Measurements from ENCODE around the gene CHD2.

Gene CHD2

GRCh38 chr15:93066224-93066681 lies 166.1 kb downstream of the CHD2 start:
- in situ Hi-C loops (cut with HindIII; ENCODE audit: low sequenced_read_pairs) = no loop called here
- no peak overlapping the region for H3K4me3 ChIP-seq (ENCODE audit: low read depth, low read length)
- DNase-seq (ENCODE audit: low read depth, low spot score) = no peak
- TF ChIP-seq CTCF (IDR thresholded peaks at IDR 0.05; ENCODE audit: low read depth, low read length) = no peak

- in situ Hi-C loops (cut with HindIII; ENCODE audit: low sequenced_read_pairs) = no loop called here
- no peak overlapping the region for H3K4me3 ChIP-seq (ENCODE audit: low read depth, low read length)
- no peak for TF ChIP-seq CTCF (IDR thresholded peaks at IDR 0.05; ENCODE audit: low read depth, low read length)
- no peak for DNase-seq (ENCODE audit: low read depth, low spot score)
Observed at GRCh38 chr15:93066834-93067648, 166.9 kb downstream of the CHD2 start.

GRCh38 chr15:93067649-93068085 lies 167.5 kb downstream of the CHD2 start:
- H3K4me3 ChIP-seq (ENCODE audit: low read depth, low read length) = no peak overlapping the region
- no peak for TF ChIP-seq CTCF (IDR thresholded peaks at IDR 0.05; ENCODE audit: low read depth, low read length)
- no peak for DNase-seq (ENCODE audit: low read depth, low spot score)
- in situ Hi-C loops (cut with HindIII; ENCODE audit: low sequenced_read_pairs) = no loop called here

GRCh38 chr15:93068581-93069199 lies 168.6 kb downstream of the CHD2 start:
- no peak for DNase-seq (ENCODE audit: low read depth, low spot score)
- in situ Hi-C loops (cut with HindIII; ENCODE audit: low sequenced_read_pairs) = no loop called here
- H3K4me3 ChIP-seq (ENCODE audit: low read depth, low read length) = no peak overlapping the region
- no peak for TF ChIP-seq CTCF (IDR thresholded peaks at IDR 0.05; ENCODE audit: low read depth, low read length)

GRCh38 chr15:93070132-93070531 lies 170.0 kb downstream of the CHD2 start:
- no peak overlapping the region for H3K4me3 ChIP-seq (ENCODE audit: low read depth, low read length)
- TF ChIP-seq CTCF (IDR thresholded peaks at IDR 0.05; ENCODE audit: low read depth, low read length) = no peak
- no peak for DNase-seq (ENCODE audit: low read depth, low spot score)
- in situ Hi-C loops (cut with HindIII; ENCODE audit: low sequenced_read_pairs) = no loop called here

- in situ Hi-C loops (cut with HindIII; ENCODE audit: low sequenced_read_pairs) = no loop called here
- TF ChIP-seq CTCF (IDR thresholded peaks at IDR 0.05; ENCODE audit: low read depth, low read length) = no peak
- DNase-seq (ENCODE audit: low read depth, low spot score) = no peak
- no peak overlapping the region for H3K4me3 ChIP-seq (ENCODE audit: low read depth, low read length)
Observed at GRCh38 chr15:93070551-93071296, 170.6 kb downstream of the CHD2 start.
